Stimulated activated CD4-positive, alpha-beta T cell treated with anti-CD3 and anti-CD28 coated beads, Interleukin-1b, Interleukin-23, amount 100 ng/mL, for 48 hours (primary cell): ENCODE data around the gene KCNA2.

Experiments used
- DNase-seq: peaks from one replicate; pipeline ENCODE4 v3.0.0-alpha.2; 2020

Gene KCNA2

DNA sequence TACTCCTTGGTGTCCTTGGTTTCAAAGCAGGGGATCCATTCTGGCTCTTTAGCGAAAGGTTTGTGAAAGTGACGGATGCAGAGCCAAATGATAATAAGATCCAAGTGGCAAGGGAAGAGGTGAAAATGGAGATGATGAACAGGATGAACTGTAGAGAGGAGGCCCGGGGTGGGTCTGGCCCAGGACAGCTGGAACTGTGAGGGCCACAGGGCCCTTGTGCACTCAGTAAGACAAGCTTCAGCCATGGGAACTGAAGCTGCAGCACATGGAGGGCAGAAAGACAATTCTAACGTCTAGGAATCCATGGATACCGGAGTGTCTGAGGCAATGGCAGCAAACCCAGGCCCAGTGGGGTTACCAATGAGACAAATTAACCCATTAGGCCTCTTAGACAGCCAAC is 4.8 kb downstream of the KCNA2 start:
- no peak for DNase-seq

GRCh38 chr1:110600716-110601115 is 5.4 kb downstream of the KCNA2 start:
- no peak for DNase-seq

- no peak for DNase-seq
Measured at GRCh38 chr1:110597966-110598365, 8.2 kb downstream of the KCNA2 start.

DNA sequence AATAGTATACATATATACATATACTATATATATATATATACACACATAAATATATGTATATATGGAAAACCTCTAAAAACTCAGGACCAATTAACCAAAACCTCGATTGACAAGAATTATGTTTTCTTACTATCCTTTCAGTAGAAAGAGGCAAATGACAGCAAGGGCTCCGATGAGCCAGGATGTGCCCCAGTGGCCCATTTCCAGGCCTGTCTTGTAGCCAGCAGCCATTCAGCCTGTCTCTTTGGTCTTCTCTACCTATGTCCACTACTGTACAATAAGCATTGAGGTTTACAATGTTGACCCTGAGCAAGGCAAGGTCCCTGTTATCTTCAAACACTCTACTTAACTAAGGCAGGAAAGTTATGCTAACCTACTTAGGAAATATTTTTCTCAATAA is 9.8 kb downstream of the KCNA2 start:
- no peak for DNase-seq

- no peak for DNase-seq
Measured at GRCh38 chr1:110595353-110595710, 10.8 kb downstream of the KCNA2 start.

- DNase-seq = no peak
Measured at GRCh38 chr1:110594456-110595352, 11.5 kb downstream of the KCNA2 start.

DNA sequence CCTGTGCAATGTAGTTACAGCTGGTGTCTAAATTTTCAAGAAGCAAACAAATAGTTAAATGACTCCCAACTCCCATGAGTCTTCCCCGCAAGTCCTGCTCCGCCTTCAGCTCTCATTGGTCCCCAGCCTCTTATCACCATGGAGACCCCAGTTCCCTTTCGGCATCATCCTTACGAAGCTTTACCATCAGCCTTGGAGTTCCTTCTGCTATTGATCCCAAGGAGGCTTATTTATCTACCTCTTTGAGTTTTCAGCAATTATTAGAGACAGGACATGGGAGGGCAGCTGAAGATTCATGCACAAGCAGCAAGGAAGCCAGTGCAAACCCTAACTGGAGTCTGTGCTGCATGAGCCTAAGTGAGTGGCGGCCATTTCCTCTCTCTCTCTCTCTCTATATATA is 12.3 kb downstream of the KCNA2 start:
- no peak for DNase-seq

DNA sequence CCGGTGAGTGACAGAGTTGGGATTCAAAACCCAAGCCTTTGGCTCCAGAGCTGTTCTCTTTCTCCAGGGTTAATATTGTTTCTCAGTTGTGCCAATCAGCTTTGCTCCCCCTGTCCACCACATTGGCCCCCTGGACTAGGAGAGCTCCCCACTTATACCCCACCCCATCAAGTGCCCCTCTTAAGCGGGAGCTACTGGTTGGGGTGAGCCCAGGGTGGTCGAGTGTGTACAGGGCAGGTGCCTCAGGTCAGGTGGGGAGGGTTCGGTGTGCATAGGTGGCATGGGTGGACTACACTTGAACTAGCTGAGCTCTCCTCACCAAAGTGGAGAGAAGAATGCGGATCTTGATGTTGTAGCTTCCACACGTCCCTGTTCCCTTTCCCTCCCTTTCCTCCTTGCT is 14.2 kb downstream of the KCNA2 start:
- DNase-seq = no peak

DNA sequence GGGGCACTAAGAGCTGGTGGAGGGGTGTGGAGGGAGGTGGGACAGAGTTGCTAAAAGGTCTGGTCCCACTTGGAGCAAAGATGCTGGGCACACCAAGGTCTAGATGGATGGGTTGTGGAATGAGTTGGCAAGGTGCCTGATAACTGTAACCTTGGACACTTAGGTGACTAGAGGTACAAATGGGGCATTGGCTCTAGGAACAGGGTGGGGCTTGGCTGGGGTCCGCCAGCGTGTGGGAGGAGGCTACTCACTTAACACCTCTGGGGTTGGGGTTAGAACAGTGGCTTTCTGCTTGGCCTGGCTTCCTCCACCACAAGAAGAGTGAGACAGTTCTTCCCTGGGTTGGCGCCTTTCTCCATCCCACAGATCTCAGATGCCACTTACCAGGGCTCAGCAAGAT is 17.2 kb downstream of the KCNA2 start:
- DNase-seq = no peak

GRCh38 chr1:110588486-110588885 is 17.7 kb downstream of the KCNA2 start:
- no peak for DNase-seq

- DNase-seq = no peak
Measured at GRCh38 chr1:110587906-110588305, 18.3 kb downstream of the KCNA2 start.

DNA sequence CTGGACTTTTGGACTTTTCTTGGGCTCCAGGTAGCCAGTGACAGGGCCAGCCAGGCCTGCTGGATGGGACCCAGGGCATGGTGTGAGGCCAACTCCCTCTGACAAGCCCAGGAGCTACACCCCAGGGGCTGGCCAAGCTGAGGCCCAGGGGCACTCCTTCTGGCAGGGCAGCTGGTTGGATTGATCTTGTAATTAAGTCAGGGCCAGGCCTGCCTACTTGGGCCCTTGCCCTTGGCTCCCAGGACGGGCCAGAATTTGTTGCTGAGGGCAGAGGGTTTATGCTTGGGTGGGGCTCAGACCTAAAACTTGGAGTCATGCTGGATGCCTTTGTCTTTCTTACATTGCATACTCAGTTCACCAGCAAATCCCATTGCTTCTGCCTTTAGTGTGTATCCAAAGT is 20.7 kb downstream of the KCNA2 start:
- DNase-seq = no peak

DNA sequence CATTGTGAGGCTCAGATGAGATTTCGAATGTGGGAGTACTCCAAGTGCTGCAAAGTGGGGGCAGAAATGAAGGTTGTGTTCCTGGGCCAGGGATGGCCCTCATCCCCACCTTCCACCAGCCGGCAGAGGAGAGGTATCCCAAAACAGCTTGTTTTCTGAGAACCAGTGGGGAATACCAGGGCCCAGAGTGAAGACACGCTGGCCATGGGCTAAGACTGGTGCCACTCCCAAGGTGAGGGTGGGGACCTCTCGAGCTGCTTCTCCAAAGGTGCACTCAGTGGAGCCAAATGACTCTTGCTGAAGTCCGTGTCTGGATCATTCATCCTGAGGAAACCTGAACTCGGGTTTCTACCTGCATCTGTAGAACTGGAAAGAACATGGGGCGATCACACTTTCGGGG is 22.1 kb downstream of the KCNA2 start:
- DNase-seq = no peak

DNA sequence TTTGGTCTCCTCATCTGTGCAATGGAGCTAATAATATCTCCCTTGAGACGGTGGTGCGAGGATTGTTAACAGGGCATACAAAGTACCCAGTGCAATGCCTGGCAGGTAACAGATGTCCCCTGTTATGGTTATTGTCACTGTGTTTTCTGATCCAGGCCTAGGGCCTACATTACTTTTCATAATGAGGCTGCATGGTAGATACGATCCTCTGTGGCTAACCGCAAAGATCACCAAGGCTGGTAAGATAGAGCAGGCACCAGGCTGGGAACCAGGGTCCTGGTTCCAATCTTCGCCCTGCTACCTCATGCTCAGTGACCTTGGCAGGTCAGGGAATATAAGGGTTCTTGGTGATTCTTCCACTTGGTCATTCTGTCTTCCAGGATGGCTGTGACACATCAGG is 22.7 kb downstream of the KCNA2 start:
- no peak for DNase-seq

GRCh38 chr1:110582378-110582777 is 23.8 kb downstream of the KCNA2 start:
- DNase-seq = no peak

DNA sequence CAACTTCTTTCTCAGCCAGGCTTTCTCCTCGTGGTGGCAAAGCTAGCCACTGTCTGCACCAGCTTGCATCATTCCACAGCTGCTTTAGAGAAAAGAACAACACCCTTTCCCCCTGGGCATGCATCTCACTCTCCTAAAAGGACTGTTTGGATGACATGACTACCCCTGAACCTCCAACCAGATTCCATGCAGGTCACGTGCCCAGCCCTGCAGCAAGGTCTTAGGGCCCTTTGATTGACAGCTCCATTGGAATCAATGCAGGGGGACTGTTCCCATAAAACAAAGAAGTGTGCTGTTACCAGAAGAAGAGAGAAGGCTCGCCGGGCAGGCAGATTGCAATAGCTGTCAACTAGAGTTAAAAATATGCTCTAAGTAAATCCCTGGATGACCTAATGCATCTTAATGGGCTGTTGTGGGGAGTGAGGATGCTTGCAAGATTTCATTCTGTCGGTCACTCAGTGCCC is 24.4 kb downstream of the KCNA2 start:
- no peak for DNase-seq

- DNase-seq = no peak
Measured at GRCh38 chr1:110580244-110580643, 25.9 kb downstream of the KCNA2 start.

- DNase-seq = no peak
Measured at GRCh38 chr1:110579460-110579859, 26.7 kb downstream of the KCNA2 start.

- DNase-seq = no peak
Measured at GRCh38 chr1:110576441-110576840, 29.7 kb downstream of the KCNA2 start.

DNA sequence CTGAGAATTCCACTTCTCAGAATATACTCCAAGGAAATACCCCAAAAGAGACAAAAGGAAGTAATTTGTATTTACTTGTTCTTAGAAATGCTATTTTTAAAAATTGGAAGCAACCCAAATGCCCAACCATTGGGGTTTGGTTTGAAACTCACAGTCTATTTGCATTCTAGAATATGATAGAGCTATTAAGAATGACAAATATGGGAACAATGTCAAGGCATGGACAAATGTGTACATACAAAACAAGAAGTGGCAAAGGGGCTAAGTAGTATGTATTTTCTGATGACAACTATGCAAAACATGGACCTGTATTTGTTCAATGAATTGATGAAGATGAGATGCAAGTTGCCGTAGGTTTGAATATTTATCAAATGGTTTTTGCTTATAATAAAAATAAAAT is 32.8 kb downstream of the KCNA2 start:
- DNase-seq = no peak

- DNase-seq = no peak
Measured at GRCh38 chr1:110572751-110573150, 33.4 kb downstream of the KCNA2 start.

GRCh38 chr1:110570901-110571300 is 35.3 kb downstream of the KCNA2 start:
- no peak for DNase-seq

GRCh38 chr1:110570307-110570706 is 35.9 kb downstream of the KCNA2 start:
- DNase-seq = no peak

GRCh38 chr1:110566836-110567235 is 39.3 kb downstream of the KCNA2 start:
- DNase-seq = no peak

DNA sequence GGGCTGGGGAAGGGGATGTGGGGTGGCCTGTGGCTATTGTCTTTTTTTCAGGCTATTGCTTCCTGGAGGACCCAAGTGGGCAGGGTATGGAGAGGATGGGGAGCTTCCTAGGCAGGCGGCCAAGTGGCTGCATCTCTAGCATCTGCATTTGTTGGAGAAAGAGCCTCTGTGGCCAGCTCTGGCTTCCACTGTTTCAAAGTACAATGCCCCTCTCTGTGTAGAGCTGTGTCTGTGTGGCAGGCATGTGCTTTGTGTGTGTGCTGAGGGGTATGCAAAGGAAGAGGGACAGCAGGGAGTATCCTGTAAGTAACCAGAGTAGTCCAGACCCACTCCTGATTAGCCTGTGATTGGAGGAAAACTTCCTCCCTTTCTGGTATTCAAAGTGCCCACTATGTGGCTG is 40.6 kb downstream of the KCNA2 start:
- DNase-seq = no peak
